Activated CD8-positive, alpha-beta memory T cell treated with anti-CD3 and anti-CD28 coated beads, Interleukin-2, amount 50 U/mL, for 4 hours (primary cell): ENCODE data around the gene STPG3.
A peak's percentile ranks its signal among the peaks of the same experiment; 100 is the strongest.

ENCODE experiments used
- DNase-seq: peaks from one replicate; pipeline ENCODE4 v3.0.0-alpha.2; 2020

Gene STPG3

GRCh38 chr9:137281345-137282116 lies 30.4 kb downstream of the STPG3 start:
- DNase-seq: no peak

- peak; percentile 29 for DNase-seq
These were observed 35.9 kb downstream of the STPG3 start for GRCh38 chr9:137286975-137287383.

DNA sequence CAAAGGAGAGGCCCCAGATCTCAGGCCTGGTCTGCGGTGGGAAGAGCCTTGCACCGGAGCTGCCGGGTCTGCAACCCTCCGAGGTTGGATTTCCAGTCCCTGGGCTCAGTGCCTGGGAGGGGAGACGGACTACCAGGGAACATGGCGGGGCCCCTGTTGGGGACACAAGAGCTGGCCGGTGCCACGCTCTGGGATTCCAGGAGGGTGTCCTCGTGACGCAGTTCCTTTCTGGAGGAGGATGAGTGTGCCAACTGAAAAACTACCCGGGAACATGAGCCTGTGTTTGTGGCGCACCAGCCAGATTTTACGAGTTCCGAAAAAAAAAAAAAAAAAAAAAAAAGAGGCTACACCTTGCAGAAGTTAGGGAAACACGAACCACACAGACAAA lies 42.0 kb downstream of the STPG3 start:
- no peak for DNase-seq

DNA sequence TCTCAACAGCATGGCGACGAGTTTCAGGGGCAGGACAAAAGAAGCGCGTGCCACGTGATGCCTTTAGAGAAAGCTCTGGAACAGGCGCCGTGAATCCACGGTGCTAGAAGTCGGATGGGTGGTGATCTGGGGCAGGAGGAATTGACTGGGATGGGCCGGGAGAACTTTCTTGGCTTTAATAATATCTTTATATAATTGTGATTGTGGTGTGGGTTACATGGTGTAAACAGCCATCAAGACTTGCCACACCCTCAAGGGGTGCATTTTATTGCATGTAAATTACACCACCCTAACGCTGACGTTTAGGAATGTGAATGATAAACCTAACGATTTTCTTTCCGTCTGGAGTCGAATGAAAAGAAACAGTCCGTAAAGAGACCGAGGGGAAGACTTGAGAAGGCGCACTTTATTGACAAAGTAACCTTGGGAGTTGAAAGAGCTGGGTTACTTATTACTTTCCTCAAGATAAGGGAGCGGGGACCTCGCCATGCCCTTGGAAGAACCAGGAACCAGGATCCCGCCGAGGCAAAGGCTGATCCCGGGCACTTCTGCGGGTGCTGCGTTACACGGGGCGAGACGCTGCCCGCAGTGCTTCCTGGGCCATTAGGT lies 42.5 kb downstream of the STPG3 start:
- no peak for DNase-seq

DNA sequence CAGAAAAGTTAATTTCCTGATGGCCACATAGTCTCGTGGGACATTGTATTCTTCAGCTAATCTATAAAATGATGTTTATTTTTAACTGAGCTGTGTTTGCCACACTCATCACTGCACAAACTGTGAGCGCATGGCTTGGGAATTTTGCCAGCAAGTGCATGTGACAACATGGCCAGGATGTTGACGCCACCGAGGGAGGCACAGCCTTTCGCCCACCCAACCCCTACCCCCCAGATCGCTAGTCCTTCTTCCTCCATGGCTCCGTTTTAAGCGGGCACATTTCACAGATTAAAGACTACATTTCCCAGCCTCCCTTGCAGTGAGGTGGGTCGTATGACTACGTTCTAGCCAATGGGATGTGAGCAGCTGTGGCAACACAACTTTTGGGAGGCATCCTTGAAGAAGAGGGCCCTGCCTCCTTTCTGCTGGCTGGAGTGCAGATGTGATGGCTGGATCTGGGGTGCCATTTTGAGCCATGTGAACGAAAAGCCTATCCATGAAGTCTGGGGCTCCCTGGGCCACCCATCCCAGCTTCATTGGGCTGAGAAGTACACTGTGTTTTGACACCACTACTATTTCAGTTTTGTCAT lies 43.1 kb downstream of the STPG3 start:
- DNase-seq: no peak

DNA sequence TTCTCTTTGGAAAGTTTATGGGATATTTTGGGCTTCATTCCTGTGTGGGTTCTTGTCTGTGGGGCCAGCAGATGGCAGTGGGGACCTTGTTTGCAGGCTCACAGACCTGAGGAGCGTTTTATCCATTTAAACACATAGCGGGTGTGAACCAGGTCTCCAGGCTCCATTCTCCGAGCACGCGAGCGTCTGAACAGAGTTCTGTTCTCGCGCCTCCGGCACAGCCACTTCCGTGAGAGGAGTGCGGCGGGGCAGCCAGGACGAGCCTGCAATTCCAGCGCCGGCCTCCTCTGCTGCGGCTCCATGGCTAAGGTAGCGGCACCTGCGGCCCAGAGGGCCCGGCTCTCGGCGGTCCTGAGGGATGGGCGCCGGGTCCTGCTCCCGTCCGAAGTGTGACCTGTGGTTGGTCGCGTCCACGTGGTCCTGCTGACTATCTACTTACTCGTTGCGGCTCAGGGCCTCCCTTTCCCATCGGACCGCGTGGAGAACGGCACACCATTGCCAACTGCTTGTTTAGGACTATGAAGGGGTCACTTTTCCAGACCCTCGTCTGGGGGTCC lies 43.7 kb downstream of the STPG3 start:
- no peak for DNase-seq

DNA sequence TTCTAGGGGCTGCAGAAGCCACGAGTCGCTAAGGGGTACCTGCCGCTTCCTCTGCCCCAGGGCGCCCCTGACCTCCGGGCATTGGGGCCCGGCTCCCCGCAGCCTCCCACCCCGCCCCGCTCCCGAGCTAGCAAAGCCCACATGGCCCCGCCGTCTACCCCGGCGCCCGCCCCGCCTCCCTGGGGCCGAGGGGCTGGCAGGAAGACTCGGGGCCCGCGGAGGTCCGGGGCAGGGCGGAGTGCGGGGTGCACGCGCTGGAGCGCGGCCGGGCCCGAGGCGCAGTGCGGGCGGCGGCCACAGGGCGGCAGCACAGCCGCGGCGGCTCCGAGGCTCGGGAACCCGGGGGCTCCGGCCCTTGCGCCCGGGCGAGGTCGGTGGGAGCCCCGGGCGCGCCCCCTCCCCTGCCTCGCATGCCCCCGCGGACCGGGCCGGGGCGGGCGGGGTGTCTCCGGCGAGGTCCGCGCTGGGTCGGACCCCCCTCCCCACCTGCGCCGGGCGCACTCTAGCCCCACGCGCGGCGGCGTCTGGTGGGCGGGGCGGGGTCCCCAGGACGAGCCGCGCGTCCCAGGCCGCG lies 44.2 kb downstream of the STPG3 start:
- DNase-seq: peak; percentile 52

GRCh38 chr9:137295849-137296669 lies 45.0 kb downstream of the STPG3 start:
- DNase-seq: no peak

GRCh38 chr9:137296670-137297664 lies 45.9 kb downstream of the STPG3 start:
- DNase-seq: no peak

GRCh38 chr9:137297966-137298365 lies 46.9 kb downstream of the STPG3 start:
- no peak for DNase-seq

DNA sequence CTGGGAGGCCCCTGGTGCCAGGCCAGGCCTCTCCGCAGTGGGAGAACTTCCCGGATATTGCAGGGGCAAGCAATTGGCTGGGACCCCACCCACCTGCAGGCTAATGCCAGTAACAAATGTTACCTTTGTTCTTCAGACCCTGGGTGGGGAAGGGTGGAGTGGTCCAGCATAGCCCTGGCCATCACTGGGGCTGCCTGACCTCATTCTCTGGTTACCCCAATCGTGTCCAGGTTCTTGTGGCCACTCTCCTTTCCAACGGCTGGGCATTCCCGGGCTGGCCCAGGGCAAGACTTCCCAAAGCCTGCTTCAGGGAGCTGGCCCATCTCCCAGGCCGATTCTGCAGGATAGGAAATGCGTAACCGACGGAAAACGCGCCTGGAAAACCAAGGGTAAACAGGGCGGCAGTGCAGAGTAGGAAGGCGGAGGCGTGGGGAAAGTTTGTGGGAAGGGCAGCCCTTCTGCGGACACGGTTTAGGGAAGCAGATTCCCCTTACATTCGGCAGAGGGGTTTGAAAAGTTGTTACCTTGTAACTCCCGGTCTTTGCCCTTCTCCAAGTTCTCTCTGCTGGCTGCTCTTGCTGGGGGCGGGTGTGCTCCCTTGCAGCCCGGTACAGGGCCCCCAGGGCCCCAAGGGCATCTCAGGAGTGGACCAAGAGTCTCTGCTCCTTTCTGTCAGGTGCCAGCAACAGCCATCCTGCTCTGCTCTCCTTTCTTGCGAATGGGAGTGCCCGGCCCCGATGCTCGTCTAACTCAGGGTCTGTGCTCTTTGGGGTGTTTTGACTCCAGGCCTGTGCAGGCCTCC lies 47.5 kb downstream of the STPG3 start:
- no peak for DNase-seq

- no peak for DNase-seq
These were observed 48.1 kb downstream of the STPG3 start for GRCh38 chr9:137299203-137299565.

DNA sequence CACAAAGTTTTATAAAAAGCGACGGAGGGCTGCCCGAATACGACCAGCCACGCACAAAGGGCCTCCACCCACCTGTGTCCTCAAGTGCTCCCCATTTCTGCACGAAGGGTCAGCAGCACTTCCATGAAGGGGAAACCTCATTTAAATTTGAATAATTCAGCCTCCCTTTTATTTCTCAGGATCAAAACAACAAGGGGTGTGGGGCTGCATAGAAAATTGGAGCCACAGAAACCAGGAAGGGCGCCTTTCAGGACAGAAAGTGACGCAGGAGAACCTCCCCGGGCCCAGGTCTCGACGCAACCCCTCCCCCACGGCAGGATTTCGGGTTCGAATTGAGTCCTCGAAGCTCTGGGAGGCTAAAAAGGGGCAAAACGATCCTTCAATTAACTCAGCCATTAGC lies 48.9 kb downstream of the STPG3 start:
- DNase-seq: no peak

DNA sequence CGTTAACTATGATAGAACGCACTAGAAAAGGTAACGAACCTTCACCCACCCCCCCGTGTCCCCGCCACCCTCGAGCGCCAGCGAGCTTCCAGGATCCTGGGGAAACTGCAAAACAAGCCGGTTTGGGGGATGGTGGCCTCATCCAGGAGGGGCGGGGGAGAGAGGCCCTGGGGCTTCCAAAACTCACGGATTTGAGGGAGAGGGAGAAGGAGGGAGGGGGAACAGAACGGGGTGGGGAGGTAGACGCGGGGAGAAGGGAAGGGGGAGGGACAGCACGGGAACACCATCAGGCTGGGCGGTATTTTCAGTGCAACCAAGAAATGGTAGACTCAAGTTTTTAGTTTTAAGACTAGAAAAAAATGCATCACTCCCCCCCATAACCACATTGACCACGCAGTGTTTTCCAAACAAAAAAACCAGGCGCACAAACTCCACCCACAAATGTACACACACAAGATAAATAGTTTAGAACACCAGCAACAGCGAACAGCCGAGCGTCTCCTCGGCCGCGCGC lies 49.5 kb downstream of the STPG3 start:
- DNase-seq: no peak

GRCh38 chr9:137301081-137301947 lies 50.2 kb downstream of the STPG3 start:
- DNase-seq: no peak

GRCh38 chr9:137302118-137302448 lies 51.0 kb downstream of the STPG3 start, which contains the start of gene NRARP:
NRARP (minus strand) TSS chr9:137302271; CDS start chr9:137301928, 343 bp downstream.
- peak; percentile 94 for DNase-seq

- DNase-seq: no peak
These were observed 51.5 kb downstream of the STPG3 start for GRCh38 chr9:137302449-137303150.
